ENCODE measurements around the gene PTAFR. TPM values are rescaled to one million over a fixed set of nuclear protein-coding genes. Genes with fewer than 3 reads are reported as not detected.

Gene PTAFR
- total and polyA plus RNA-seq, 2 of the 8 experiments (the other 6 are each of a cell fraction or from before 2014, with no cell fraction given), result 1.2 to 4.9 TPM

DNA sequence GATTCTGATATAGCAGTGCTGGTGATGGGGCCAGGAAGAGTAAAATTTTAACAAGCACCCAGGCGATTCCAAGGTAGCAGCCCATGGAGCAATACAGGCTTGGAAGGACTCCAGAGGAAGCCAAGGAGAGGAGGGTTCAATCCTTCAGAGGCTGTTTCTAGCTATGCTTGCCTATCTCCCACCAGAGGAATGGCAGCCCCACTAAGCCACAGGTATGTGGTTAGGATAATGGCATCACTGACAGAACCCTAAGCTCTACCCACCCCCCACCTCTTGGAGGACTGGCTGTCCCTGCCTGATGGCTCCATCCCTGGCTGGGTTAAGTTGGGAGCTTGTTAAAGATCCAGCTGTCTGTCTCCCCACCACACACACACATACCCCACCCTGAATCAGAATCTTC lies 19.3 kb upstream of the PTAFR start:
- Histone ChIP-seq H4K20me1 (replicated peaks in 1 of 2; ENCODE audit: control insufficient read depth in 1 of 2, insufficient read depth in 2 of 2, low read length in 2 of 2) (no peaks in the 10 kb centered on the region), H3K36me3 (ENCODE audit: control insufficient read depth in 2 of 4, insufficient read depth in 4 of 4, low read length in 3 of 4) (peaks cover 8 to 21% (median 15%) of the 10 kb centered on the region in 4 experiments; a peak in 7 of 8 replicates), H3K79me2 (ENCODE audit: control insufficient read depth in 1 of 2, insufficient read depth in 2 of 2, low read length in 2 of 2) (no peaks in the 10 kb centered on the region), H3K79me1 (ENCODE audit: low read depth, low read length) (no peaks in the 10 kb centered on the region; the same call in 1 of the 2 replicates), H3K27me3 (replicated peaks in 1 of 4; ENCODE audit: control insufficient read depth in 3 of 4, extremely low read depth in 1 of 4, insufficient read depth in 3 of 4, low read length in 3 of 4) (no peaks in the 10 kb centered on the region), H3K9ac (replicated peaks in 1 of 4; ENCODE audit: extremely low read depth in 1 of 4, low read depth in 3 of 4, low read length in 3 of 4) (no peak overlapping the region), H4K91ac (replicated peaks; ENCODE audit: insufficient read length, low read length) (peak overlapping the region; percentile 18), H3K4me2 (ENCODE audit: insufficient read depth in 1 of 2, low read depth in 2 of 2, low read length in 2 of 2) (peak overlapping the region; percentile 12 to 22; a peak in 3 of 4 replicates), H2AK5ac (ENCODE audit: low read depth, low read length) (peak overlapping the region; percentile 47; the same call in 1 of the 2 replicates), H2BK5ac (ENCODE audit: low read depth, low read length) (peak overlapping the region; percentile 64), H3K18ac (ENCODE audit: extremely low read depth, low read length) (no peak overlapping the region), H2BK12ac (ENCODE audit: low read depth, low read length) (no peak overlapping the region), H4K8ac (ENCODE audit: extremely low read depth, insufficient read depth, low read length) (no peak overlapping the region; the same call in 1 of the 2 replicates), H3K9me3 (ENCODE audit: insufficient read depth in 2 of 2, low read depth in 1 of 2, low read length in 1 of 2) (no peaks in the 10 kb centered on the region), H3K4ac (replicated peaks; ENCODE audit: insufficient read length, low read depth, low read length) (no peak overlapping the region), H2BK15ac (ENCODE audit: low read length) (no peak overlapping the region), H3K14ac (ENCODE audit: insufficient read length) (no peak overlapping the region), H3K4me3 (ENCODE audit: extremely low read depth in 1 of 4, insufficient read depth in 2 of 4, low read depth in 3 of 4, low read length in 4 of 4) (no peak overlapping the region), H4K5ac (ENCODE audit: insufficient read length, low read depth, low read length) (no peak overlapping the region), H3K23ac (ENCODE audit: insufficient read length) (no peak overlapping the region), H3K27ac (ENCODE audit: low read depth, low read length) (no peak overlapping the region), H3K4me1 (replicated peaks in 1 of 4; ENCODE audit: control insufficient read depth in 3 of 4, insufficient read depth in 4 of 4, low read length in 3 of 4) (peaks cover 11 to 34% (median 22%) of the 10 kb centered on the region in 4 experiments), H2AFZ (ENCODE audit: low read length) (no peak overlapping the region), H3K56ac (replicated peaks; ENCODE audit: insufficient read length, low read depth, low read length) (no peak overlapping the region), H2BK120ac (replicated peaks; ENCODE audit: low read depth, low read length) (no peak overlapping the region), H3K23me2 (ENCODE audit: low read depth, low read length) (peaks cover 5% of the 10 kb centered on the region; the same call in 1 of the 2 replicates), H2BK20ac (ENCODE audit: low read length) (no peak overlapping the region)
- no peak for TF ChIP-seq KDM5A (IDR thresholded peaks at IDR 0.05; ENCODE audit: low read length)
- no peak for TF ChIP-seq RFX5 (IDR thresholded peaks at IDR 0.05; ENCODE audit: borderline replicate concordance, low read depth, low read length)
- no peak for TF ChIP-seq NRF1 (IDR thresholded peaks at IDR 0.05; ENCODE audit: low read depth, low read length)
- TF ChIP-seq CBX5 (IDR thresholded peaks at IDR 0.05; ENCODE audit: low read depth, low read length), result no peak
- TF ChIP-seq RBBP5 (IDR thresholded peaks at IDR 0.05; ENCODE audit: borderline replicate concordance, low read depth, low read length), result no peak
- POLR2A ChIA-PET (ENCODE audit: partially characterized antibody), result interaction anchor here (0.6 to 2.1 kb wide), 5 partner anchors 42 to 236 kb away, joined by 3 to 6 read pairs (median 3); partner anchors contain the start of genes EYA3 and XKR8
- CTCF ChIA-PET (ENCODE audit: partially characterized antibody), result interaction anchor here (0.6 to 2.8 kb wide), 11 partner anchors 8 to 164 kb away, joined by 3 to 17 read pairs (median 4); no protein-coding TSS in a partner anchor
- FAIRE-seq (no peak), DNase-seq (ENCODE audit: low read depth in 1 of 2, low spot score in 2 of 2) (no peak)
- 86% methylated on average over 1 of the region's 1 CpG; no CpG with 5 or more reads in 1 of the 2 experiments for WGBS, 2 experiments (ENCODE audit: extremely low coverage in 1 of 2, insufficient coverage in 1 of 2, insufficient read length in 1 of 2, insufficient replicate concordance in 2 of 2, low coverage in 1 of 2, low lambda C conversion rate in 2 of 2, missing lambda C conversion rate in 1 of 2)
